Mesenchymal stem cell (in vitro differentiated cells and primary cell): ENCODE measurements around the gene CEMIP.
A peak's percentile ranks its signal among the peaks of the same experiment; 100 is the strongest.

Source experiments
- DNase-seq: peaks from one replicate; pipeline ENCODE4 v3.0.0-alpha.2; 2013
- H2AFZ ChIP-seq: one replicate; pipeline ENCODE4 v1.6.1; 2013; ENCODE audit warnings: low read depth, mild to moderate bottlenecking, control low read depth, inconsistent platforms, low read length, moderate library complexity
- H2AK5ac ChIP-seq: 2 replicates; pipeline ENCODE4 v1.6.1; 2013; ENCODE audit warnings: low read length, moderate library complexity, mild to moderate bottlenecking, inconsistent platforms; ENCODE audit not compliant: severe bottlenecking
- H2BK120ac ChIP-seq: one replicate; pipeline ENCODE4 v1.6.1; 2013; ENCODE audit warnings: low read depth, mild to moderate bottlenecking, inconsistent platforms, low read length, moderate library complexity
- H2BK12ac ChIP-seq, 2 experiments: one replicate each; pipeline ENCODE4 v1.6.1; 2013; ENCODE audit warnings: inconsistent platforms in 2 of 2, low read length in 2 of 2, mild to moderate bottlenecking in 2 of 2, moderate library complexity in 2 of 2, control low read depth in 1 of 2
- H2BK15ac ChIP-seq: one replicate; pipeline ENCODE4 v1.6.1; 2013; ENCODE audit warnings: mild to moderate bottlenecking, low read depth, inconsistent platforms; ENCODE audit not compliant: poor library complexity, severe bottlenecking
- H2BK5ac ChIP-seq: 2 replicates; pipeline ENCODE4 v1.6.1; 2013; ENCODE audit warnings: low read depth, mild to moderate bottlenecking, low read length, control low read depth, inconsistent platforms; ENCODE audit not compliant: poor library complexity, severe bottlenecking
- H3K14ac ChIP-seq, 2 experiments: one replicate each; pipeline ENCODE4 v1.6.1; 2013; ENCODE audit warnings: inconsistent platforms in 2 of 2, low read length in 2 of 2, control low read depth in 1 of 2, mild to moderate bottlenecking in 1 of 2, moderate library complexity in 1 of 2
- H3K18ac ChIP-seq, 2 experiments: one replicate each; pipeline ENCODE4 v1.6.1; 2013; ENCODE audit warnings: inconsistent platforms in 2 of 2, low read length in 2 of 2, control low read depth in 1 of 2, low read depth in 1 of 2, mild to moderate bottlenecking in 1 of 2
- H3K23ac ChIP-seq, 2 experiments: one replicate each; pipeline ENCODE4 v1.6.1; 2013; ENCODE audit warnings: inconsistent platforms in 2 of 2, low read length in 2 of 2, mild to moderate bottlenecking in 2 of 2, moderate library complexity in 2 of 2, control low read depth in 1 of 2
- H3K27ac ChIP-seq: 2 replicates; pipeline ENCODE4 v1.5.1; 2013; ENCODE audit warnings: mild to moderate bottlenecking, moderate library complexity, low read length, control low read depth, inconsistent platforms; ENCODE audit not compliant: poor library complexity, severe bottlenecking
- H3K27me3 ChIP-seq, 2 experiments: 2 replicates each; pipeline versions ENCODE4 v1.6.1 to v1.7.0; 2013; ENCODE audit warnings: low read length in 2 of 2, mild to moderate bottlenecking in 2 of 2, moderate library complexity in 2 of 2, control low read depth in 1 of 2, inconsistent platforms in 1 of 2; ENCODE audit not compliant: control insufficient read depth in 1 of 2, insufficient read depth in 1 of 2
- H3K36me3 ChIP-seq, 2 experiments: 2 replicates each; pipeline versions ENCODE4 v1.6.1 to v1.7.0; 2013; ENCODE audit warnings: low read length in 2 of 2, control low read depth in 1 of 2, inconsistent platforms in 1 of 2, low read depth in 1 of 2, mild to moderate bottlenecking in 1 of 2; ENCODE audit not compliant: insufficient read depth in 2 of 2, control insufficient read depth in 1 of 2
- H3K4ac ChIP-seq, 2 experiments: one replicate each; pipeline ENCODE4 v1.6.1; 2013; ENCODE audit warnings: inconsistent platforms in 2 of 2, low read length in 2 of 2, mild to moderate bottlenecking in 2 of 2, moderate library complexity in 2 of 2, control low read depth in 1 of 2, low read depth in 1 of 2
- H3K4me1 ChIP-seq: 2 replicates; pipeline ENCODE4 v1.6.1; 2013; ENCODE audit warnings: low read depth, low read length, control low read depth; ENCODE audit not compliant: control insufficient read depth, insufficient read depth
- H3K4me2 ChIP-seq: 2 replicates; pipeline ENCODE4 v1.6.1; 2013; ENCODE audit warnings: low read length, mild to moderate bottlenecking, inconsistent platforms; ENCODE audit not compliant: poor library complexity, severe bottlenecking
- H3K4me3 ChIP-seq, 2 experiments: 2 replicates each; pipeline versions ENCODE4 v1.5.1 to v1.7.0; 2013; ENCODE audit warnings: low read length in 2 of 2, mild to moderate bottlenecking in 2 of 2, control low read depth in 1 of 2, low read depth in 1 of 2; ENCODE audit not compliant: insufficient read depth in 1 of 2
- H3K79me1 ChIP-seq: replicated peaks from 2 replicates; pipeline ENCODE4 v1.6.1; 2013; ENCODE audit warnings: mild to moderate bottlenecking, control low read depth, low read length, inconsistent platforms; ENCODE audit not compliant: poor library complexity, severe bottlenecking
- H3K9ac ChIP-seq: 2 replicates; pipeline ENCODE4 v1.7.0; 2013; ENCODE audit warnings: mild to moderate bottlenecking, low read length, moderate library complexity
- H3K9me3 ChIP-seq: 2 replicates; pipeline ENCODE4 v1.7.0; 2013; ENCODE audit warnings: mild to moderate bottlenecking, low read length; ENCODE audit not compliant: control insufficient read depth
- H4K8ac ChIP-seq: one replicate; pipeline ENCODE4 v1.6.1; 2013; ENCODE audit warnings: inconsistent platforms, mild to moderate bottlenecking, low read length, moderate library complexity
- H4K91ac ChIP-seq: one replicate; pipeline ENCODE4 v1.6.1; 2013; ENCODE audit warnings: mild to moderate bottlenecking, low read length, inconsistent platforms
- WGBS: methylation state at CpG from one replicate; pipeline ENCODE4 v1.1.7; 2013; ENCODE audit warnings: mixed read lengths; 5-methylcytosine and 5-hydroxymethylcytosine counted together

Gene CEMIP

GRCh38 chr15:80925597-80926059 lies 146.5 kb downstream of the CEMIP start:
- no peak overlapping the region for H2BK15ac ChIP-seq
- no peak overlapping the region for H2BK120ac ChIP-seq
- H2BK5ac ChIP-seq: no peak overlapping the region
- DNase-seq: no peak
- WGBS: 97% methylated on average over 17 of the region's 17 CpGs
- H2AFZ ChIP-seq: no peak overlapping the region
- H3K18ac ChIP-seq: no peak overlapping the region
- no peak overlapping the region for H2AK5ac ChIP-seq
- H3K4me3 ChIP-seq: no peak overlapping the region
- H3K4me2 ChIP-seq: no peak overlapping the region
- no peak overlapping the region for H3K23ac ChIP-seq
- H4K91ac ChIP-seq: no peak overlapping the region
- no peak overlapping the region for H3K4ac ChIP-seq
- no peak overlapping the region for H4K8ac ChIP-seq
- peaks cover 5% of the 10 kb centered on the region for H3K4me1 ChIP-seq
- no peak overlapping the region for H3K9ac ChIP-seq
- no peaks in the 10 kb centered on the region for H3K9me3 ChIP-seq
- no peaks in the 10 kb centered on the region for H3K79me1 ChIP-seq
- no peak overlapping the region for H3K14ac ChIP-seq
- peaks cover 6 to 96% of the 10 kb centered on the region in 2 experiments for H3K36me3 ChIP-seq
- H3K27me3 ChIP-seq: no peaks in the 10 kb centered on the region
- no peak overlapping the region for H3K27ac ChIP-seq
- H2BK12ac ChIP-seq: no peak overlapping the region

DNA sequence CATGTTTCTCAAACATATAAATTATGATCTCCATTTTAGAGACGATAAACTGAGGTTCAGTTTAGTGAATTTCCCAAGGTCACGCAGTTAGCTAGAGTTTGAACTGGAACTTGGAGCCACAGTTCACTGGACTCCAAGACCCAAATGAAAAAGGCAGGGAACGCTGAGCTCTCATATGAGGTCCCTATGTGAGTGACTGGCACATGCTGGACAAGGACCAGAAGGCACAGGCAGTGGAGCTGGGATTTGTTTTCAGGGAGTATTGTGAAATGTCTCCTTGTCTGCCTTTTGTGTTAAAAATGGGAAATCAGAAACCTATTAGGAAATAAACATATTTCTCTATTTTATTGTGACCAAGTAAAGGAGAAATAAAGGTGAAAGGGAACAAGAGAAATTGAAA lies 147.0 kb downstream of the CEMIP start:
- Histone ChIP-seq H3K9me3 (no peaks in the 10 kb centered on the region), H2BK15ac (no peak overlapping the region), H3K14ac (no peak overlapping the region), H2BK120ac (no peak overlapping the region), H3K36me3 (peaks cover 6 to 96% of the 10 kb centered on the region in 2 experiments), H2BK12ac (no peak overlapping the region), H3K4me1 (peaks cover 5% of the 10 kb centered on the region), H4K91ac (no peak overlapping the region), H3K18ac (no peak overlapping the region), H2BK5ac (no peak overlapping the region), H3K79me1 (no peaks in the 10 kb centered on the region), H3K23ac (no peak overlapping the region), H4K8ac (no peak overlapping the region), H2AK5ac (no peak overlapping the region), H3K9ac (no peak overlapping the region), H3K4ac (no peak overlapping the region), H2AFZ (no peak overlapping the region), H3K27me3 (no peaks in the 10 kb centered on the region), H3K4me2 (no peak overlapping the region), H3K27ac (no peak overlapping the region), H3K4me3 (no peak overlapping the region)
- no peak for DNase-seq
- 94% methylated on average over 3 of the region's 3 CpGs for WGBS

DNA sequence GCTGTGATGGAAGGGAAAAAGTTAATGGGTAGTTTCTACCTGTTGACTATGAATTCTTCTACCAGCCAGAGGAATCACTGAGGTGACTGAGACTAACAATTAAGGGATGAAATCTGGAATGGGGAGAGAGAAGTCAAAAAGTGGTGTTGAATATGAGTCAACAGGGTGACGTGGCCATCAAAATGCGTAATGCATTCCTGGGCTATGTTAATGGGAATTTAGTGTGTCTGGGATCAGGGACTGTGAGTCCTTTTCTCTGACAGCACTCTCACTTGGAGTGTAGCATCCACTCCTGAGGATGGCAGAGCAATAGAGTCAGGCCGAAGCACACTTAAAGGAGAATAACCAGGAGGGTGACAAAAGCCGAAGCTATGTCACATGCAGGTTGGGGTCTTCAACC lies 150.1 kb downstream of the CEMIP start:
- Histone ChIP-seq H3K18ac (no peak overlapping the region), H2BK12ac (no peak overlapping the region), H3K9ac (no peak overlapping the region), H4K91ac (no peak overlapping the region), H3K27me3 (no peaks in the 10 kb centered on the region), H2BK5ac (no peak overlapping the region), H3K4me2 (no peak overlapping the region), H3K4ac (no peak overlapping the region), H3K4me1 (peaks cover 8% of the 10 kb centered on the region), H2AK5ac (no peak overlapping the region), H3K36me3 (peaks cover 9 to 95% of the 10 kb centered on the region in 2 experiments), H3K14ac (no peak overlapping the region), H2BK15ac (no peak overlapping the region), H3K23ac (no peak overlapping the region), H3K9me3 (no peaks in the 10 kb centered on the region), H3K4me3 (no peak overlapping the region), H2AFZ (no peak overlapping the region), H3K27ac (no peak overlapping the region), H2BK120ac (no peak overlapping the region), H3K79me1 (no peaks in the 10 kb centered on the region), H4K8ac (no peak overlapping the region)
- DNase-seq: peak; percentile 63
- 69% methylated on average over 4 of the region's 4 CpGs for WGBS

DNA sequence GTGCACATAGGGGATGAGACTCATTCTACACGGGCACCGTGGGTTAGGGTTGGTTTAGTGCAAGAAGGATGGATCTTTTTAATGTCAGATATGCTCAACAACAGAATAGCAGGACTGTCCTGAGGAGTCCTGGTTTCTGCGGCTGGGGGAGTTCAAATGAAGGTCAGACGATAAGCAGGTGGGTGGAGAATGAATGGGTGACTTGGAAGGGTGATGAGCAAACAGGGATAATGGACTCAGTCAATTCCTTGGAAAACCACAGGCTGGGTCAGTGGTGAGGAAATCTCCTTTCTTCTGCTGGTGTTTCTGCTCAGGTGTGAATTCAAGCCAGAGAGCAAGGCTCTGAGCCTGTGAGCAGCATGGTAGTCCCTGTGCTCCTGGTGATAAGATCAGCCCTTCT lies 150.5 kb downstream of the CEMIP start:
- H3K27me3 ChIP-seq: no peaks in the 10 kb centered on the region
- no peak overlapping the region for H3K4me2 ChIP-seq
- H3K9me3 ChIP-seq: no peaks in the 10 kb centered on the region
- H4K8ac ChIP-seq: no peak overlapping the region
- H3K4me1 ChIP-seq: peaks cover 11% of the 10 kb centered on the region
- no peak overlapping the region for H2BK120ac ChIP-seq
- H2AK5ac ChIP-seq: no peak overlapping the region
- peaks cover 9 to 95% of the 10 kb centered on the region in 2 experiments for H3K36me3 ChIP-seq
- 92% methylated on average over 4 of the region's 4 CpGs for WGBS
- no peak overlapping the region for H2BK12ac ChIP-seq
- no peak overlapping the region for H3K4ac ChIP-seq
- H3K79me1 ChIP-seq: no peaks in the 10 kb centered on the region
- no peak overlapping the region for H4K91ac ChIP-seq
- no peak overlapping the region for H3K4me3 ChIP-seq
- no peak overlapping the region for H3K18ac ChIP-seq
- no peak overlapping the region for H3K27ac ChIP-seq
- no peak overlapping the region for H3K14ac ChIP-seq
- no peak overlapping the region for H3K23ac ChIP-seq
- no peak overlapping the region for H2BK15ac ChIP-seq
- H3K9ac ChIP-seq: no peak overlapping the region
- no peak overlapping the region for H2BK5ac ChIP-seq
- no peak overlapping the region for H2AFZ ChIP-seq
- DNase-seq: no peak
